ENCODE results near the gene KLHL11.

The KLHL11 gene

DNA sequence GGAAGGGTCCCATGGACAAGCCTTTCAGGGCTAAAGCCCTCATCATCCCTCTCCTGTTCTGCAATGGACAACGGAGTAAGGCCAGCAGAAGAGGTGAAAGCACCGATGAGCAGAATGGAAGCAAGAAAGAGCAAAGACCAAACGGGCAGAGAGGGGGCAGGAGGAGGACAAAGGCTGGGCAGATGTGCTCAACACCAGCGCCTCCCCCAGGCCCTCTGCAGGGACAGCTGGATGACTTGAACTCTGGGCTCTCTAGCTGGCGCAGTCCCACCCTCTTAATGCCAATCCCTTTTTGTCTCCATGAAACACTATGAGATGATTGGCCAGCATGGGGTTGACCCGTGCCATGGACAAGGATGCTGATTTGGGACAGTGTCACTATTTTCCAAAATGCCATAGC is 31.5 kb upstream of the KLHL11 start:
- Histone ChIP-seq H3K4me3 (ENCODE audit: insufficient read depth, low read length, poor library complexity, severe bottlenecking) (no peak overlapping the region), H2AFZ (ENCODE audit: low read depth, low read length, severe bottlenecking) (no peak overlapping the region), H3K9ac (ENCODE audit: low read length) (no peak overlapping the region), H4K20me1 (ENCODE audit: low read depth, low read length) (no peaks in the 10 kb centered on the region), H3K27ac (ENCODE audit: low read depth, low read length) (no peak overlapping the region), H3K36me3 (ENCODE audit: low read length) (peaks cover 10% of the 10 kb centered on the region), H3K27me3 (ENCODE audit: low read length) (no peaks in the 10 kb centered on the region), H3K9me2 (replicated peaks; ENCODE audit: insufficient read depth, low read length) (no peaks in the 10 kb centered on the region), H3K9me3 (ENCODE audit: insufficient read depth, low read length) (no peaks in the 10 kb centered on the region), H3K4me2 (ENCODE audit: low read depth, low read length, poor library complexity, severe bottlenecking) (no peak overlapping the region), H3K79me2 (ENCODE audit: insufficient read depth, low read length) (no peaks in the 10 kb centered on the region), H3F3A (ENCODE audit: insufficient read depth) (no peaks in the 10 kb centered on the region)
- TF ChIP-seq, protein P1, sequence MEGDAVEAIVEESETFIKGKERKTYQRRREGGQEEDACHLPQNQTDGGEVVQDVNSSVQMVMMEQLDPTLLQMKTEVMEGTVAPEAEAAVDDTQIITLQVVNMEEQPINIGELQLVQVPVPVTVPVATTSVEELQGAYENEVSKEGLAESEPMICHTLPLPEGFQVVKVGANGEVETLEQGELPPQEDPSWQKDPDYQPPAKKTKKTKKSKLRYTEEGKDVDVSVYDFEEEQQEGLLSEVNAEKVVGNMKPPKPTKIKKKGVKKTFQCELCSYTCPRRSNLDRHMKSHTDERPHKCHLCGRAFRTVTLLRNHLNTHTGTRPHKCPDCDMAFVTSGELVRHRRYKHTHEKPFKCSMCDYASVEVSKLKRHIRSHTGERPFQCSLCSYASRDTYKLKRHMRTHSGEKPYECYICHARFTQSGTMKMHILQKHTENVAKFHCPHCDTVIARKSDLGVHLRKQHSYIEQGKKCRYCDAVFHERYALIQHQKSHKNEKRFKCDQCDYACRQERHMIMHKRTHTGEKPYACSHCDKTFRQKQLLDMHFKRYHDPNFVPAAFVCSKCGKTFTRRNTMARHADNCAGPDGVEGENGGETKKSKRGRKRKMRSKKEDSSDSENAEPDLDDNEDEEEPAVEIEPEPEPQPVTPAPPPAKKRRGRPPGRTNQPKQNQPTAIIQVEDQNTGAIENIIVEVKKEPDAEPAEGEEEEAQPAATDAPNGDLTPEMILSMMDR (IDR thresholded peaks at IDR 0.05; ENCODE audit: insufficient read depth, low read length, poor library complexity, severe bottlenecking), result no peak
- no peak for TF ChIP-seq EZH2phosphoT487 (conservative IDR thresholded peaks at IDR 0.05; ENCODE audit: low read length)

DNA sequence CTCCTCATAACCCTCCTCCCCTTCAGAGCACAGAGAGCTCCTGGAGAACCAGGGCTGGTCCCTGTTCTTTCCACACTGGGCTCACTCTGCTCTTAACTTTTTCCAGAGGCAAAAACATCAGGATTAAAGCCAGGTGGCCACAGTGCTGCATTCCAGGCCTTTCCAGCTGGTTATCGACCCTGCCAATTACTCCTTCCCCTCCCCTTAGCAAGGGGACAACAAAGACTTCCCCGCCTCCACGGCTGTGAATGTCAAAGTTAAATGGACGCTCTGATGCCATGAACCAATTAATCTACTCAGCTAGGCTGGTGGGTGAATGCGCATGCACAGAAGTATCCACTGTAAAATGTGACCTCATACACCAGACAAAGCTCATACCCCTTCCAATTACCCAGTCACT is 30.4 kb upstream of the KLHL11 start:
- Histone ChIP-seq H3K4me2 (ENCODE audit: low read depth, low read length, poor library complexity, severe bottlenecking) (no peak overlapping the region), H3F3A (ENCODE audit: insufficient read depth) (no peaks in the 10 kb centered on the region), H3K36me3 (ENCODE audit: low read length) (peaks cover 10% of the 10 kb centered on the region), H3K9ac (ENCODE audit: low read length) (no peak overlapping the region), H4K20me1 (ENCODE audit: low read depth, low read length) (no peaks in the 10 kb centered on the region), H2AFZ (ENCODE audit: low read depth, low read length, severe bottlenecking) (no peak overlapping the region), H3K9me2 (replicated peaks; ENCODE audit: insufficient read depth, low read length) (no peaks in the 10 kb centered on the region), H3K9me3 (ENCODE audit: insufficient read depth, low read length) (no peaks in the 10 kb centered on the region), H3K27me3 (ENCODE audit: low read length) (no peaks in the 10 kb centered on the region), H3K79me2 (ENCODE audit: insufficient read depth, low read length) (no peaks in the 10 kb centered on the region), H3K27ac (ENCODE audit: low read depth, low read length) (no peak overlapping the region), H3K4me3 (ENCODE audit: insufficient read depth, low read length, poor library complexity, severe bottlenecking) (no peak overlapping the region)
- TF ChIP-seq EZH2phosphoT487 (conservative IDR thresholded peaks at IDR 0.05; ENCODE audit: low read length), result no peak
- TF ChIP-seq, protein P1 (IDR thresholded peaks at IDR 0.05; ENCODE audit: insufficient read depth, low read length, poor library complexity, severe bottlenecking), result no peak

DNA sequence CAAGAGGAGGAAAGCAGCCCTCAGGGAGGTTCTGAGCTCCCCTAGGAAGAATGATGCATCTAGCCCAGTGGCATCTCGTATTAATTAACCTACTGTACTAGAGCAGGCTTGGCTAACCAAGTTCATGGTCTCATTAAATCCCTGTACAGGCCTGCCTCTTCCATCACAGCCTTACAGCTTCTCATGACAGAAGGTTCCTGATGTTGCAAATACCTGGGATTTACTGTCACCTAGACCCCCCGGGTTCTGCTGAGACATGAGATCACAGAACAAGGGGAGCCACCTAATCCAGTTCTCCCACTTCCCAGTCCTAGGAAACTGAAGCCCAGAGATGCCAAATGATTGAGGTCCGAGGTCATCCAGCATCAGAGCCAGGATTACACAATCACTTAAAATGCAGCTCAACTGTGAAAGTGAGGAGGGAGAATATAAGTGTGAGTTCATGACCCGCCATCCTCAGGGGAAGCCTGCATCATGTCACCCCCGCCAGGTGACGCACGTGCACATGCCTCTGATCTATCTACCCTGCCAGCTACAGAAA is 29.6 kb upstream of the KLHL11 start:
- H3K9me3 ChIP-seq (ENCODE audit: insufficient read depth, low read length), result no peaks in the 10 kb centered on the region
- no peak overlapping the region for H3K27ac ChIP-seq (ENCODE audit: low read depth, low read length)
- H3K4me2 ChIP-seq (ENCODE audit: low read depth, low read length, poor library complexity, severe bottlenecking), result no peak overlapping the region
- no peak overlapping the region for H2AFZ ChIP-seq (ENCODE audit: low read depth, low read length, severe bottlenecking)
- no peak for TF ChIP-seq EZH2phosphoT487 (conservative IDR thresholded peaks at IDR 0.05; ENCODE audit: low read length)
- TF ChIP-seq, protein P1 (IDR thresholded peaks at IDR 0.05; ENCODE audit: insufficient read depth, low read length, poor library complexity, severe bottlenecking), result no peak
- H3K36me3 ChIP-seq (ENCODE audit: low read length), result peaks cover 13% of the 10 kb centered on the region
- no peaks in the 10 kb centered on the region for H3K79me2 ChIP-seq (ENCODE audit: insufficient read depth, low read length)
- H4K20me1 ChIP-seq (ENCODE audit: low read depth, low read length), result no peaks in the 10 kb centered on the region
- H3K9me2 ChIP-seq (replicated peaks; ENCODE audit: insufficient read depth, low read length), result no peaks in the 10 kb centered on the region
- no peak overlapping the region for H3K9ac ChIP-seq (ENCODE audit: low read length)
- H3K27me3 ChIP-seq (ENCODE audit: low read length), result no peaks in the 10 kb centered on the region
- no peak overlapping the region for H3K4me3 ChIP-seq (ENCODE audit: insufficient read depth, low read length, poor library complexity, severe bottlenecking)
- H3F3A ChIP-seq (ENCODE audit: insufficient read depth), result no peaks in the 10 kb centered on the region

Measured in SU-DHL-6 (cell line).